HUES64 (cell line): ENCODE measurements around the gene OR7A10.
"Not testable (repeated sequence)": the region's sequence is repeated elsewhere in the genome, so short reads cannot be mapped to it uniquely, and the experiment has no call there.

Source experiments
- H3K27ac ChIP-seq: 2 replicates; pipeline ENCODE4 v1.7.0; 2013; ENCODE audit warnings: low read depth, low read length, inconsistent platforms
- H3K27me3 ChIP-seq: 2 replicates; pipeline ENCODE4 v1.6.1; 2013; ENCODE audit warnings: mild to moderate bottlenecking, low read length; ENCODE audit not compliant: insufficient read depth
- H3K36me3 ChIP-seq: 2 replicates; pipeline ENCODE4 v1.6.1; 2013; ENCODE audit warnings: mild to moderate bottlenecking, low read length; ENCODE audit not compliant: insufficient read depth
- H3K4me1 ChIP-seq: 2 replicates; pipeline ENCODE4 v1.6.1; 2013; ENCODE audit warnings: mild to moderate bottlenecking, low read length, moderate library complexity; ENCODE audit not compliant: insufficient read depth
- H3K4me3 ChIP-seq: 2 replicates; pipeline ENCODE4 v1.5.1; 2013; ENCODE audit warnings: mild to moderate bottlenecking, low read length, moderate library complexity
- H3K9ac ChIP-seq: 2 replicates; pipeline ENCODE4 v1.6.1; 2013; ENCODE audit warnings: mild to moderate bottlenecking, low read depth, low read length
- H3K9me3 ChIP-seq: 2 replicates; pipeline ENCODE4 v1.6.1; 2013; ENCODE audit warnings: low read depth, low read length; ENCODE audit not compliant: insufficient read depth
- WGBS: fragments of 150-250, 120-280 bp; methylation state at CpG from one replicate; pipeline ENCODE4 v1.1.7; 2013; ENCODE audit warnings: missing lambda C conversion rate; 5-methylcytosine and 5-hydroxymethylcytosine counted together

OR7A10 gene

DNA sequence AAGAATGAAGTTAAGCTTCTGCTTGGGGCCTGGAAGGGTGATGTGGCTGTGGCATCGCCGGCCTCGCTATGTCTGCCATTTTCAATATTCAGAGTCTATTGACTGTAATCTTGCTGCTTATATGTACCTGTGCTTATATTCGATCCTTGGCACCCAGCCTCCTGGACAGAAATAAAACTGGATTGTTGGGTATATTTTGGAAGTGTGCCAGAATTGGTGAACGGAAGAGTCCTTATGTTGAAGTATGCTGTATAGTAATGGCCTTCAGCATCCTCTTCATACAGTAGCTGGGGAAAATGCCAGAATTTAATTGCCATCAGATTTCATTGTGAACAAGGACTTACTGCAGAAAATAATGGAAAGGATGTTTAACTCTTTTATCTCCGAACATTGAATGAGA is 56.5 kb downstream of the OR7A10 start:
- 79% methylated on average over 5 of the region's 6 CpGs for WGBS
- not testable (repeated sequence) for H3K27me3 ChIP-seq, H3K9ac ChIP-seq, H3K27ac ChIP-seq, H3K4me1 ChIP-seq, H3K36me3 ChIP-seq, H3K4me3 ChIP-seq
- H3K9me3 ChIP-seq, result peaks cover 77% of the 10 kb centered on the region
